Suprapubic skin (tissue), 4 donors: Measurements from ENCODE around the gene OSTM1. TPM values are rescaled to one million over a fixed set of nuclear protein-coding genes. Genes with fewer than 3 reads are reported as not detected.

Source experiments
- DNase-seq, 2 donors: peaks; one replicate each; pipeline ENCODE4 v3.0.0-alpha.2; 2019; ENCODE audit warnings: low spot score in 2 of 2
- H3K27ac ChIP-seq: fragments of 200-600 bp; sonication (generic); one replicate; pipeline ENCODE4 v1.5.1; 2019
- H3K27me3 ChIP-seq: fragments of 200-600 bp; sonication (generic); one replicate; pipeline ENCODE4 v1.5.1; 2019
- H3K36me3 ChIP-seq: fragments of 200-600 bp; sonication (generic); one replicate; pipeline ENCODE4 v1.5.1; 2019
- H3K4me1 ChIP-seq: fragments of 200-600 bp; sonication (generic); one replicate; pipeline ENCODE4 v1.5.1; 2019
- H3K4me3 ChIP-seq: fragments of 200-600 bp; sonication (generic); one replicate; pipeline ENCODE4 v1.5.1; 2019; ENCODE audit warnings: mild to moderate bottlenecking
- H3K9me3 ChIP-seq: fragments of 200-600 bp; sonication (generic); one replicate; pipeline ENCODE4 v1.5.1; 2019
- EP300 ChIP-seq: sonication (generic); formaldehyde crosslinking; IDR thresholded peaks from one replicate; pipeline ENCODE4 v1.6.1; 2017; ENCODE audit warnings: antibody characterized with exemption
- POLR2A ChIP-seq, 2 donors: fragments of 450-650 bp; IDR thresholded peaks; one replicate each; pipeline ENCODE4 v1.6.1; 2017; ENCODE audit warnings: antibody characterized with exemption in 2 of 2, mild to moderate bottlenecking in 2 of 2, moderate library complexity in 2 of 2
- POLR2AphosphoS5 ChIP-seq, 3 donors: sonication (generic); formaldehyde crosslinking; IDR thresholded peaks; one replicate each; pipeline ENCODE4 v1.6.1; 2017; ENCODE audit warnings: antibody characterized with exemption in 3 of 3
- WGBS: methylation state at CpG from one replicate; pipeline ENCODE4 v1.1.5; 2018; 5-methylcytosine and 5-hydroxymethylcytosine counted together
- total RNA-seq, 4 donors: library from RNA; depleted of rRNA; stranded (reverse); fragments of >200 nt; gene quantifications; one replicate each; pipeline ENCODE4 v1.1.0, GENCODE V29; 2016
- TF ChIP-seq, protein P1 (sequence below), 2 donors: fragments of 200-600 bp in 1 of 2; fragments of 450-650 bp in 1 of 2; sonication (generic) in 1 of 2; IDR thresholded peaks; one replicate each; pipeline ENCODE4 v1.5.1; 2016 to 2019; ENCODE audit warnings: antibody characterized with exemption in 2 of 2, mild to moderate bottlenecking in 1 of 2, moderate library complexity in 1 of 2

OSTM1 gene
- total RNA-seq, 4 donors from 2014 or later, result 26.9 to 44.5 (median 38.2) TPM

DNA sequence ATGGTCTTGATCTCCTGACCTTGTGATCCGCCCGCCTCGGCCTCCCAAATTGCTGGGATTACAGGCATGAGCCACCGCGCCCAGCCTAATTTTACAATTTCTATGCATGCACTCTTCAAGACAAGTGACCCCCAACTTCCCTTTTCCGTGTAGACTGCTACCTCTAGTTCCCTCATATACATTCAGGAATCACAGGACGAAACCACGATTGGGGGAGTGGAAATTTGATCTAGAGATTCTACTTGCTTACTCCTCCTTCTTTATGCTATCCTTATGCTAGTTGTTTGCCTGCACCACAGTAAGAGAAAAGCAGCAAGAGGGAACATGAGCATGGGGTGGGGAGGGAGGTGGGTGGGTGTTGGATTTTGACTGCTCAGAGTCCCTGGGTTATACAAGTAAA lies 34.9 kb downstream of the OSTM1 start:
- H3K36me3 ChIP-seq, result peaks cover 27% of the 10 kb centered on the region
- WGBS, result 95% methylated on average over 8 of the region's 8 CpGs
- DNase-seq, result no peak

DNA sequence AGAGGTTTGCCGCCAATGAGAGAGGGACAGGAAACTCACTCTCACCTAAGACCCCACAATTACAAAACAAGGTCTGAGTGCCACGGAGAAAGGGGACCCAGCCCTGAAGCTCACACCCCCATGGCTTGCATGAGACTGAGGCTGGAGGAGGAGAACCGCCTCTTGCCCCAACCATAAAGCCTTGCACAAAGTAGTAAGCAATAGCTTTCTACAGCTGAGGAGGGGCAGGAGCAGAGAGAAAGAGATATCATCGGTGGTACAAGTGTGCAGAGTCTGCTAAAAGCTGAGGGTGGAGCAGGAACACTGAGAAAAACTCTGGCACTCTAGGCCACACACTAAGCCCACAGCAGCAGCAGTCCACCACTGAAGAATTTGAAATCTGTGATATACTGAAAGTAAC lies 37.7 kb downstream of the OSTM1 start:
- Histone ChIP-seq H3K4me3 (no peak overlapping the region), H3K27ac (no peak overlapping the region), H3K9me3 (no peaks in the 10 kb centered on the region), H3K4me1 (no peaks in the 10 kb centered on the region), H3K27me3 (no peaks in the 10 kb centered on the region), H3K36me3 (peaks cover 34% of the 10 kb centered on the region)
- 82% methylated on average over 4 of the region's 4 CpGs for WGBS
- no peak for DNase-seq
- no peak for TF ChIP-seq POLR2AphosphoS5 (IDR thresholded peaks at IDR 0.05)
- TF ChIP-seq, protein P1, sequence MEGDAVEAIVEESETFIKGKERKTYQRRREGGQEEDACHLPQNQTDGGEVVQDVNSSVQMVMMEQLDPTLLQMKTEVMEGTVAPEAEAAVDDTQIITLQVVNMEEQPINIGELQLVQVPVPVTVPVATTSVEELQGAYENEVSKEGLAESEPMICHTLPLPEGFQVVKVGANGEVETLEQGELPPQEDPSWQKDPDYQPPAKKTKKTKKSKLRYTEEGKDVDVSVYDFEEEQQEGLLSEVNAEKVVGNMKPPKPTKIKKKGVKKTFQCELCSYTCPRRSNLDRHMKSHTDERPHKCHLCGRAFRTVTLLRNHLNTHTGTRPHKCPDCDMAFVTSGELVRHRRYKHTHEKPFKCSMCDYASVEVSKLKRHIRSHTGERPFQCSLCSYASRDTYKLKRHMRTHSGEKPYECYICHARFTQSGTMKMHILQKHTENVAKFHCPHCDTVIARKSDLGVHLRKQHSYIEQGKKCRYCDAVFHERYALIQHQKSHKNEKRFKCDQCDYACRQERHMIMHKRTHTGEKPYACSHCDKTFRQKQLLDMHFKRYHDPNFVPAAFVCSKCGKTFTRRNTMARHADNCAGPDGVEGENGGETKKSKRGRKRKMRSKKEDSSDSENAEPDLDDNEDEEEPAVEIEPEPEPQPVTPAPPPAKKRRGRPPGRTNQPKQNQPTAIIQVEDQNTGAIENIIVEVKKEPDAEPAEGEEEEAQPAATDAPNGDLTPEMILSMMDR (IDR thresholded peaks at IDR 0.05), result no peak
- TF ChIP-seq POLR2A (IDR thresholded peaks at IDR 0.05), result no peak

More for the DNA sequence above, 34.9 kb downstream of the OSTM1 start:
- H3K9me3 ChIP-seq, result no peaks in the 10 kb centered on the region
- no peaks in the 10 kb centered on the region for H3K27me3 ChIP-seq
- H3K27ac ChIP-seq, result no peak overlapping the region
- TF ChIP-seq POLR2AphosphoS5 (IDR thresholded peaks at IDR 0.05) (no peak), EP300 (no peak), POLR2A (IDR thresholded peaks at IDR 0.05) (no peak)
- TF ChIP-seq, protein P1 (IDR thresholded peaks at IDR 0.05), result no peak
- H3K4me3 ChIP-seq, result no peak overlapping the region
- H3K4me1 ChIP-seq, result no peaks in the 10 kb centered on the region

DNA sequence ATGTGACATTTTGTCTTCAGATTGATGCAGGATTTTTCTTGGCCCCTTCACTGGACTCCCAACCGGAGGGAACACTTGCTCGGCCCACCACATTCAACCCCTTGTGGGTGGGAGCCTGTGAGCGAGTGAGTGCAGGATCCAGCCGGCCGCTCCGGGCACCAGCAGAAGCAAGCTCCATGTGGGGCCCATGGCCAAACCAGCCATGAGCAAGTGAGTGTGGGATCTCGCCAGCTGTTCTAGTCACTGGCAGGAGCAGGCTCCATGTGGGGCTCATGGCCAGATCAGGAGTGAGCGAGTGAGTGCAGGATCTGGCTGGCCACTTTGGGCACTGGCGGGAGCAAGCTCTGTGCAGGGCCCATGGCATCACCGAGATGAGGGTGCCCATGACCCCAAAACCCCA lies 42.6 kb downstream of the OSTM1 start:
- no peak overlapping the region for H3K4me3 ChIP-seq
- WGBS, result 94% methylated on average over 7 of the region's 10 CpGs
- DNase-seq, result no peak
- no peaks in the 10 kb centered on the region for H3K4me1 ChIP-seq
- no peaks in the 10 kb centered on the region for H3K27me3 ChIP-seq
- TF ChIP-seq, protein P1 (IDR thresholded peaks at IDR 0.05), result no peak
- TF ChIP-seq EP300 (no peak), POLR2A (IDR thresholded peaks at IDR 0.05) (no peak), POLR2AphosphoS5 (IDR thresholded peaks at IDR 0.05) (no peak)
- no peak overlapping the region for H3K27ac ChIP-seq
- no peaks in the 10 kb centered on the region for H3K9me3 ChIP-seq
- H3K36me3 ChIP-seq, result peaks cover 16% of the 10 kb centered on the region

DNA sequence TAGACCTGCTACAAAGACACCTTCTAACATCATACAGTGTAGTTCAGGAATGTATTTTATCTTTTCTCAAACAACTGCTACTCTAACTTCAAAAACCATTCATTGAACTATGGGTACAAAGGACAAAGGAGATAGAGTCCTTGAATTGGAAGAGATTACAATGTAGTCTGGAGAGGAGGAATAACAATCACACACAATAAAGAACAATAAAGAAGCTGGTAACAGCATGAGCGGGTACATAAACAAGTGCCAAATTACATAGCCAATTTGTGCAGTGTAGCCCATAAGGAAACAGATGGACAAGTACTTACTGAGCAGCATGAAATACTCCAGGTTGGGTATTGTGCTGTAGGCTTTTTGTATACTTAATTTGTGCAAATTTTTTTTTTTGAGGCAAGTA lies 44.3 kb downstream of the OSTM1 start:
- H3K36me3 ChIP-seq, result peaks cover 16% of the 10 kb centered on the region
- no peak overlapping the region for H3K4me3 ChIP-seq
- 87% methylated on average over 1 of the region's 1 CpG for WGBS
- no peak for DNase-seq
- TF ChIP-seq POLR2A (IDR thresholded peaks at IDR 0.05), result no peak
- no peak for TF ChIP-seq POLR2AphosphoS5 (IDR thresholded peaks at IDR 0.05)
- TF ChIP-seq, protein P1 (IDR thresholded peaks at IDR 0.05), result no peak
- TF ChIP-seq EP300, result no peak
- H3K4me1 ChIP-seq, result no peaks in the 10 kb centered on the region
- H3K27ac ChIP-seq, result no peak overlapping the region
- H3K9me3 ChIP-seq, result no peaks in the 10 kb centered on the region
- H3K27me3 ChIP-seq, result no peaks in the 10 kb centered on the region

DNA sequence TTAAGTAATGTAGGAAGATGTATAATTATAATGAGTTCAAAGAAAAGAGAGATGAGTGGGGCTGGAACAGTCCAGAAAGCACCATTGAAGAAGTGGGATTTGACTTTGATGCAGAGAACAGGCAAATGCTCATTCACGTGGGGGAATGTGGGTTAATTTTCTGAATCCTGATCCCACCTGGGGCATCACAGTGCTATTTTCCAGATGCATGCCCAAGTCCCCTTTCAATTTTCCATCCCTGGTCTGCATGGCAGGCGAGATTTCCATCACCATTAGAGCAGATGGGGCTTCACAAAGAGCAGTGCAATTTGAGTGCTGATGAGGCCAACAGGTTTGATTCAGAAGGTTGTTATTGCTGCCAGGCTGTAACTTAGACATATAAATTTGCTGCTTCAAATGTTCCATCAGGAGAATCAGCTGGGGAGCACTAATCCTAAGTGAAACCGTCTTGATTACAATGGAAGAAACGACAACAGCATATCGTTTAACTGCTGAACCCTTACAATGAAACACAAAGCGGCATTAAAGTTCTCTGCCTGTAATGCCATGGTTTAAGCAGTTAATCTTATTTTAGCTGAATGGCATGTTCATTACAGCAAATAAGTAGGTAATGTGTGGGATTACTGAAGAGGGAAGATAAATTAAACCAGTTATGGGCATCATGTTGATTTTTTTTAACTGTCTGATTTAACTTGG lies 45.2 kb downstream of the OSTM1 start:
- no peak overlapping the region for H3K27ac ChIP-seq
- H3K9me3 ChIP-seq, result no peaks in the 10 kb centered on the region
- no peaks in the 10 kb centered on the region for H3K4me1 ChIP-seq
- H3K27me3 ChIP-seq, result no peaks in the 10 kb centered on the region
- TF ChIP-seq EP300, result no peak
- TF ChIP-seq POLR2A (IDR thresholded peaks at IDR 0.05), result no peak
- TF ChIP-seq, protein P1 (IDR thresholded peaks at IDR 0.05), result no peak
- TF ChIP-seq POLR2AphosphoS5 (IDR thresholded peaks at IDR 0.05), result no peak
- peaks cover 16% of the 10 kb centered on the region for H3K36me3 ChIP-seq
- DNase-seq, result no peak
- H3K4me3 ChIP-seq, result no peak overlapping the region
- WGBS, result 78% methylated on average over 6 of the region's 6 CpGs
